Forelimb muscle (tissue), 1 donor: ENCODE measurements around the gene CFAP99. TPM values are rescaled to one million over a fixed set of nuclear protein-coding genes. Genes with fewer than 3 reads are reported as not detected.
"Not testable (repeated sequence)": the region's sequence is repeated elsewhere in the genome, so short reads cannot be mapped to it uniquely, and the experiment has no call there.

Experiments
- DNase-seq: peaks from one replicate; pipeline ENCODE4 v3.0.0-alpha.2; 2013; ENCODE audit warnings: low read depth
- polyA plus RNA-seq: library from polyadenylated mRNA; unstranded; fragments of 120-200 nt; gene quantifications from one replicate; pipeline ENCODE4 v1.2.1, GENCODE V29; 2013; ENCODE audit not compliant: insufficient read length

Gene CFAP99
- 0.15 TPM for polyA plus RNA-seq

GRCh38 chr4:2418650-2419571 is at the start of gene CFAP99:
CFAP99 (plus strand) TSS chr4:2418955.
- peak; percentile 86 for DNase-seq

DNA sequence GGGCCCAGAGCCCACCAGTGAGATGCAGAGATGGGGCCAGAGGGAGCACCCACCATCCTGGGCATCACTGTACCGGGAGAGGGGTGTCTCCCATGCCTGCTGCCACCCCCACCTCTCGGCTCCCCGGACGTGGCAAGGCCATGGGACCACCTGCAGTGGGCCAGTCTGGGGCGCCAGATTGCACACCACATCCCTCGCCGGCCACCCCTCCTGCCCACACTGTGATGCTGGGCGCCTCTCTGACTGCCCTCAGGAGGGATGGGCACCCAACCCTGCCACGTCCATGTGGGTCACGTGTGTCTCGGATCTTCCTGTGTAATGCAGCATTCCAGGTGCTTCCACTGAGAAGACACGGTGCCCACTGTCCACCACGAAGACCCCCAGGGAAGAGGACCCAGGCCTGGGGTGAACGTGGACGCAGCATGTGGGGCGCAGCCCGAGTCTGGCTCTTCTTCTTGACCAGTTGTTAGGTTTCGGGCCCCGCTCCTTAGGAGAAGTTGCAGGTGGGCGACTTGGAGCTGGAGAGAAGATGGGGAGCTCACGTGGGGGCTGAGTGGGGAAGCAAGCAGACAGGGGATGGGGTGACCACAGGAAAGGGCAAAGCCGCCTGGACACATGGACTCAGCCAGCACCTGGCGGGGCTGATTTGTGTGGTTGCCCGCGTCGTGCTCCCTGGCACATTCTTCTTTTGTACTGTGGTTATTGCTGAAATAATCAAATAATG is 48.0 kb upstream of the CFAP99 start:
- DNase-seq, result no peak

GRCh38 chr4:2371765-2372487 is 46.8 kb upstream of the CFAP99 start:
- no peak for DNase-seq

- no peak for DNase-seq
Observed at GRCh38 chr4:2372488-2373030, 46.2 kb upstream of the CFAP99 start.

DNA sequence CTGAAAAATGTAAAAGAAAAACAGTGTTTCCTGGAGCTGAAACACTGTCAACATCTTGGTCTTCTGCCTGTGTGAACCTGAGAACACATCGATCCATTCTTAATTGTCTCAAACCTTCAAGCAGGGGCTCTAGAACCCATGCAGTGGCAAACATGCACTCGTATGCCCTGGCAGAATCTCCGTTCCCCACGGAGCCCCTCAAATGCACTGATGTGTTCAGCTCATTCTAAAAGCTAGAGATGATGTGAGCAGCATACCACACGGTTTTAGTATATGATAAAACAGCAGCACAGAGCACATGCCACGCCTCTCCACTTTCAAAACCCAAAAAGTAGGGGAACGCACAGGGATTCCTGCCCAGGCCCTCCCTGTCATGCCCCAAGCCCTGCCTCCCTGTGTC is 45.2 kb upstream of the CFAP99 start:
- no peak for DNase-seq

DNA sequence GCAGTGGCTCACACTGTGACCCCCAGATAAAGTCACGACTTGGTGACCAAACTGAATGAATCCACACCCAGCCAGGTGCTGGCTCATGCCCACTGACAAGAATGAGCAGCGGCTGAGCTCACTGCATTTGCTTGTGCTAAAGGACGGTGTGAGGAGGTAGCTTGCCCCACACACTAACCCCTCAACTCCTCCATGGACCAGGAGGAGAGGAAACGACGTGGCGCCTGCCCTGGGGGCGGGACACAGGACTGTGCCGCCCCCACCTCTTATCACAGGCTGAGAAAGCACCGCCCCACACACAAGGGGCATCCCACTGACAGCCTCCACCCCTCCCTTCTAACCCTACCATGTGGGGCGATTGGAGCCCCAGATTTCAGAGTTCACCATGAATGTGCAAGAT is 43.3 kb upstream of the CFAP99 start:
- DNase-seq, result no peak

DNA sequence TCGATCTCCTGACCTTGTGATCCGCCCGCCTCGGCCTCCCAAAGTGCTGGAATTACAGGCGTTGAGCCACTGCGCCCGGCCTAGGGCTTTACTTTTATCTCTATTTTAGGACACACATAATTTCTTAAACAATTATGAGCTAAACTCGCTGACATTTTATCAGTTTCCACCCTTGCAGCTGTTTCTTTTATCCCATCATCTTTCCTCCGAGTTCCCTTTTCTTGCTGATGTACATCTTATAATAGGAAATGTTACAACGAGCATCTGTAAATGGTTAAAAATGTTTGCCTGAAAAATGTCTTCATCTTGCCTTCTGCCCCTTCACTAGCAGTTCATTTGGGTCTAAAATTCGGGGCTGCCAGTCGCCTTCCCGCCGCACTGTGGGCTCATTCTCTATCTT is 41.5 kb upstream of the CFAP99 start:
- no peak for DNase-seq

DNA sequence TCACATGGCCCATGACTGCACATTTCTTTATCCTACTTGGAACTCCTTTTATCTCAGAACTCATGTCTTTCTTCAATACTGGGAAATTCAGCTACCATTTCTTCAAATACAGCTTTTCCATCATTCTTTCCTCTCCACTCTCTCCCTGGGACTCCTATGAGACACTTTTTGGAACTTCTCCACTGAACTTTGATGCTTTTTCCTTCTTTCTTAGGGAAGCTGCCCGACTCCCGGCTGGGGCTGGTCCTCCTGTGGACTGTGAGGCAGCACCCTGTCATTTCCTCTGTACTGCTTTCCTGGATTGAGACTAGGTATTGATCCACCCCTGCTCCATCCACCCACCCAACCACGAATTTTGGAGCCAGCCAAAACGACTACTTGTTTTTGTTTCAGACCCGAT is 40.4 kb upstream of the CFAP99 start:
- DNase-seq, result no peak

DNA sequence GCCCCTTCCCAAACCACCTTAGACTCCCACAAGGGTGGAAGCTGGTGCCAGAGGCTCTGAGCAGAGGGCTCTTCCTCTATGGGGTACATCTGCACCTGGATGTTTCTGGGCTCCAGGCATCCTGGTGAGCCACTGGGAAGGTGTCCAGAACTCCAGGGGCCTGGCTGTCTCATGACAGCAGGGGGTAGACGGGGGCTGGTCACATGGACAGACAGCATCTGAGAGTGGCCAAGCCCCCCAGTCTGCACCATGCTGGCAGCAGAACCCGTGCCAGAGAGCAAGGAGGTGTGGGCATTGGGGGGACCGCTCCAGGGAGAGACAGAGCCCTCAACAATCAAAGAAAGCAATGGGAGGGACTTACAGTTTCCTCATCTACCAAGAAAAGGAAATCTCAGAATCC is 39.9 kb upstream of the CFAP99 start:
- DNase-seq, result no peak

DNA sequence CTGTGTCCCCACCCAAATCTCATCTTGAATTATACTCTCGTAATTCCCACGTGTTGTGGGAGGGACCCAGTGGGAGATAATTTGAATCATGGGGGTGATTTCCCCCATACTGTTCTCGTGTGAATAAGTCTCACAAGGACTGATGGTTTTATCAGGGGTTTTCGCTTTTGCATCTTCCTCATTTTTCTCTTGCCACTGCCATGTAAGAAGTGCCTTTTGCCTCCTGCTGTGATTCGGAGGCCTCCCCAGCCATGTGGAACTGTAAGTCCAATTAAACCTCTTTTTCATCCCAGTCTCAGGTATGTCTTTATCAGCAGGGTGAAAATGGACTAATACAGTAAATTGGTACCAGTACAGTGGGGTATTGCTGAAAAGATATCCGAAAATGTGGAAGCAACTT is 38.2 kb upstream of the CFAP99 start:
- DNase-seq, result not testable (repeated sequence)

GRCh38 chr4:2382769-2383202 is 36.0 kb upstream of the CFAP99 start:
- not testable (repeated sequence) for DNase-seq

DNA sequence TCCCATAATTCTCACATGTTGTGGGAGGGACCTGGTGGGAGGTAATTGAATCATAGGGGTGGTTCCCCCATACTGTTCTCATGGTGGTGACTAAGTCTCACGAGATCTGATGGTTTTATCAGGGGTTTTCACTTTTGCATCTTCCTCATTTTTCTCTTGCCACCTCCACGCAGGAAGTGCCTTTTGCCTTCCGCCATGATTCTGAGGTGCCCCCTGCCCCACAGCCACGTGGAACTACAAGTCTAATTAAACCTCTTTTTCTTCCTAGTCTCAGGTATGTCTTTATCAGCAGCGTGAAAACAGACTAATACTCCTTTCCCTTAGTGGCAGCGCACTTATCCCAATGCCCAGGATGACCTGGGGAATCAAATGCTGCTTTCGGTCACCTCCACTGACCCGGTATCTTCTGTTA is 35.5 kb upstream of the CFAP99 start:
- not testable (repeated sequence) for DNase-seq

- no peak for DNase-seq
Observed at GRCh38 chr4:2383760-2384159, 35.0 kb upstream of the CFAP99 start.

DNA sequence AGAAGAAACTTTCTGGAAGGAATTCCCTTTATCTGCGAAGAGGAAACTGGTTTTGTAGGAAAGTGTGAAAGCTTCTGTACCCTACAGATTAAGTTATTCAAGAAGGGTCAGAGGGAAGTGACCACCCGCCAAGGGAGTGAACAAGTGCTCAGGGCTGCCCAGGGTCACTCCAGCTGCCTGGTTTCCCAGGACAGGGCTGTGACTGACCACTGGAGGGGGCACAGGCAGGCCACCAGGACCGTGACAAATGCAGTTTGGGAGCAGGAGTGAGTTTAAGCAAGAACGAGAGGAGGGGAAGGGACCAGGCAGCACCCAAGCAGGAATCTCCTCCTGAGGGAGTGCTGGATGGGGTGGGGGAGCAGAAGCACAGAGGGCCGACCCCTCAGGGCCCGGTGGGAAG is 34.5 kb upstream of the CFAP99 start:
- DNase-seq, result no peak

DNA sequence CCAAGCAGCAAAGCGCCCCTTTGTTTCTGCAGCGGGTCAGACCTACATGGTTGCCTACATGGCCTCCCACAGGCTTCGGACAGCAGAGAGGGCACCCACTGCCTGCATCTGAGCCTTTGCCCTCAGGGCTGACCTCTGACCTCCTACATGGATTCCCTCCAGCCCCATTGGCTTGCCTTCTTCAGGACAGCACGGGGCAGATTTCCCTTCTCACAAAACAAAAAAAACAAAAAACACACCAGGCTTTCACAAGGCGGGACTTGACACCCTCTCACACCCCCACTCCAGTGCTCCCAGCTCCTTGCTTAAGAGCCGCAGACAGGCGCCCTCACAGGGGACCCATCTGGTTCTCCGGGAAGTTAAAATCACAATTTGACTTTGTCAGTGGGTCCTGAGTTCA is 33.2 kb upstream of the CFAP99 start:
- no peak for DNase-seq

GRCh38 chr4:2386717-2387116 is 32.0 kb upstream of the CFAP99 start:
- DNase-seq, result no peak

DNA sequence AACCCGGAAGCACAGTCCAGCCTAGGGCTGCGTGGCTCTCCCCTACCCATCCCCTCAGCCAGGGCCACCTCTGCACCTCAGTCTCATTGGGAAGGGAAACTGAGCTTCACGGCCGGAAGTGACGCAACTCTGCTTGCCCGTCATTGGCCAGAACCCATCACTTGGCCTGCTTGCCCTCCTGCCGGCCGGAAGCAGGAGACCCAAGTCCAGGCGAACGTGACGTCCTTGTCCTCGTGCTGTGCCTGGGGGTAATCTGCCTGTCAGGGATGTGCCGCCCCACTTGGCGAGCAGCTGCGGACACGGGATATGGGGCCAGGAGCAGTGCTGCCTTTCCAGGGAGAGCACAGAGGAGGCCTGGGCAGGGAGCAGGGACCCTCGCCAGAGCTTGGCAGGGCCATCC is 31.5 kb upstream of the CFAP99 start:
- no peak for DNase-seq

DNA sequence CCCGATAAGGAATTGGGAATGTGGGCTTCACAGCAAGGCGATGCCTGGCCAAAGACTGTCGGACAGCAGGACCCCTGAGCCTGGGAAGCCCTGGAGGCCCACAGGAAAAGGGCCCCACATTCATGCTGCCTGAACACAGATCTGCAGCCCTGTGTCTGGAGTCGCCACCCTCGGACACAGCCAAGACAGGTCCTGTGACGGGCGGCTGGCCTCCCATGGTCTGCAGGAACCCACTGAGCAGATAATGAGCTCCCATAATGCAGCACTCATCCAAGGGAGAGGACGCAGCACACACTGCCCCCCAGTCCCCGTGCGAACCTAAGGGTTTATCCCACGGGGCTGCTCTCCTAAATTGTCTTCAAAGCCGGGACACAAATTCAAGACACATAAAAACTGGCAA is 30.9 kb upstream of the CFAP99 start:
- DNase-seq, result no peak

GRCh38 chr4:2388429-2389182 is 30.1 kb upstream of the CFAP99 start:
- DNase-seq, result no peak

GRCh38 chr4:2389691-2390090 is 29.1 kb upstream of the CFAP99 start:
- no peak for DNase-seq

- no peak for DNase-seq
Observed at GRCh38 chr4:2390146-2390545, 28.6 kb upstream of the CFAP99 start.
